Measurements from ENCODE around the gene FOXRED2. TPM values are rescaled to one million over a fixed set of nuclear protein-coding genes. Genes with fewer than 3 reads are reported as not detected.

The FOXRED2 gene
- 10 to 100 TPM in 1 of 2 donors, 1 to 10 TPM in 1; 3.6 to 14.3 TPM for total RNA-seq

DNA sequence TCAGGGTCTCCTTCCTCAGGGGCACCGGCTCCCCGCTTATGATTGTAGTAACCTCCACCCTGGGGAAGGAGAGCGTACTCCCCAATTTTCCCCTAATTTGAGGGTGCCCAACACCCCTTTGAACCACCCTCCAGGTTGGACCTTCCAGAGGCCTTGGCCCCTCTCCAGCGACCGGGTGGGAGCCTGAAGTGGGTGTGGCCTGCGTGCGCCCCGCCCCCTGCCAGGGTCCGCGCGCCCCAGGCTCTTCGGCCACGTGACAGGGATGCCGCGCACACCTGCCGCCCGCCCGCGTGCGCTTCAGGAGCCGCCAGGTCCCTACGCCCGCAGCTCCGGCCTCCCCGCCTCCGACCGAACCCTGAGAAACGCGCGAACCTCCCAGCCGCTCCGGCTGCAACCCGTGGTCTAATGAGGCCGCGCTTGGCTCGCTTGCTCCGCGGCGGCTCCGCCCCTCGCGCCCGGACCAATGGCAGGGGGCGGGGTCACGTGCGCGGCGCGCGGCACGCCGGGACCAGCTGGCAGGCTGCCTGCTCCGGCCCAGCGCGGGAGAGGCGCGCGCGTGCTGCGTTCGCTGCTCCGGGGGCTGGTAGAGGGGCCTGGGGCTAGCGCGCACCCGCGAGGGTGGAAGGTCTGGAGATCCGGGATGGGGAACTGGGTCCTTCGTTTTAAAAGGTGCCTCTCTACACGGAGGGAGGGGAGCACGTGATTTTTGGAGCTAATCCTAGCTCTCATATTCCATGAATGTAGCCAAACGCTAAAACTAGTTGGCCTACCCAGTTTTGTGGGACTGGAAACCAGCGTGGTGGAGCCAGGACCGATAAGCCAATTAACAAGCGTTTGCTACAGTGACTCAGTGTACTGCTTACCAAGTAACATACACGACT lies at the start of gene FOXRED2:
TSS of gene FOXRED2 (minus strand) at position 404 of the 881 bp plus-strand sequence. CDS start 618 bp downstream, outside the sequence.
- no peaks in the 10 kb centered on the region for H3K9me3 ChIP-seq
- H3K4me3 ChIP-seq = peak within 1 kb of the TSS; percentile 61
- peaks cover 8% of the 10 kb centered on the region for H3K36me3 ChIP-seq
- no peaks in the 10 kb centered on the region for H3K27me3 ChIP-seq
- peak within 1 kb of the TSS; percentile 65 to 78 for H3K9ac ChIP-seq (ENCODE audit: low read depth in 2 of 2, low read length in 2 of 2)
- TF ChIP-seq, protein P1, sequence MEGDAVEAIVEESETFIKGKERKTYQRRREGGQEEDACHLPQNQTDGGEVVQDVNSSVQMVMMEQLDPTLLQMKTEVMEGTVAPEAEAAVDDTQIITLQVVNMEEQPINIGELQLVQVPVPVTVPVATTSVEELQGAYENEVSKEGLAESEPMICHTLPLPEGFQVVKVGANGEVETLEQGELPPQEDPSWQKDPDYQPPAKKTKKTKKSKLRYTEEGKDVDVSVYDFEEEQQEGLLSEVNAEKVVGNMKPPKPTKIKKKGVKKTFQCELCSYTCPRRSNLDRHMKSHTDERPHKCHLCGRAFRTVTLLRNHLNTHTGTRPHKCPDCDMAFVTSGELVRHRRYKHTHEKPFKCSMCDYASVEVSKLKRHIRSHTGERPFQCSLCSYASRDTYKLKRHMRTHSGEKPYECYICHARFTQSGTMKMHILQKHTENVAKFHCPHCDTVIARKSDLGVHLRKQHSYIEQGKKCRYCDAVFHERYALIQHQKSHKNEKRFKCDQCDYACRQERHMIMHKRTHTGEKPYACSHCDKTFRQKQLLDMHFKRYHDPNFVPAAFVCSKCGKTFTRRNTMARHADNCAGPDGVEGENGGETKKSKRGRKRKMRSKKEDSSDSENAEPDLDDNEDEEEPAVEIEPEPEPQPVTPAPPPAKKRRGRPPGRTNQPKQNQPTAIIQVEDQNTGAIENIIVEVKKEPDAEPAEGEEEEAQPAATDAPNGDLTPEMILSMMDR (IDR thresholded peaks at IDR 0.05) = no peak
- H3K27ac ChIP-seq = peak within 1 kb of the TSS; percentile 31
- peaks cover 9% of the 10 kb centered on the region for H3K4me1 ChIP-seq
- DNase-seq = peak; percentile 89
- intact Hi-C loops (cut with DNase I) = no loop called here

DNA sequence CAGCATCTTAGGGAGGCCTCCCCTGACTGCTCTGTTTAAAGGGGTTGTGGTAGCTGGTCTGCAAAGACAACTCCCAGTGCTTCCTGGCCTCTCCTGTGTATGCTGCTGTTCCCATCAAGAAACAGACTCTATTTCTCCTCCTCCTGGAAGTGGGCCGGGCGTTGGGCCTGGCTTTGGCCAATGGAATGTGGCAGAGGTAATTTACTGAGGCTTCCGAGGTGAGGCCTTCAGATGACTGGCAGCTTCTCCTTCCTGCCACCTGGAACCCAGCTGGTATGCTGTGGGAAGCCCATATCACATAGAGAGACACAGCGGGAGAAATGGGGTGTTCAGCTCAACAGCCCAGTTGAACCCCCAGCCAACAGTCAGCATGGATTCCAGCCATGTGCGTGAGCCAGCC lies 47.3 kb upstream of the FOXRED2 start:
- no peaks in the 10 kb centered on the region for H3K27me3 ChIP-seq
- no peak for DNase-seq
- intact Hi-C loops (cut with DNase I) = no loop called here
- no peaks in the 10 kb centered on the region for H3K9me3 ChIP-seq
- TF ChIP-seq, protein P1 (IDR thresholded peaks at IDR 0.05) = no peak
- H3K27ac ChIP-seq = no peak overlapping the region
- H3K4me3 ChIP-seq = no peak overlapping the region
- no peaks in the 10 kb centered on the region for H3K36me3 ChIP-seq
- no peak overlapping the region for H3K9ac ChIP-seq (ENCODE audit: low read depth in 2 of 2, low read length in 2 of 2)
- no peaks in the 10 kb centered on the region for H3K4me1 ChIP-seq

DNA sequence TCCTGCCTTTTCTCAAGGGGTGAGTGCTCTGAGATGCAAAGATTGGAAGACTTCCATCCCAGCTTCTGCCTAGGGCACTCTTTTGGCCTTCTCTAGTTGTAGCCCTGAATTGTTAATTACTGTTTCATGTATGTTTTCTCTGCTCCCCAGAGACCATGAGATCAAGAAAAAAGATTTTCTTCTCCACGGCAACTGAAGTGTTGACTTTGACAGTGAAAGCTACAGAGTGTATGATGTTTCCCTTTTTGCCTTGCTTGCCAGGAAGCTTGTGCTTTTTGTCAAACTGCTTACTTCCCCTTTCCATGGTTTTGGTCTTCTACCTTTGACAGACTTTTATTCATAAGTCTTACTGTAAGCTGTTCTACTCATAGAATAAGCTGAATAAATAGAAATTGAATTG lies 45.4 kb upstream of the FOXRED2 start:
- Histone ChIP-seq H3K9me3 (no peaks in the 10 kb centered on the region), H3K27ac (no peak overlapping the region), H3K9ac (ENCODE audit: low read depth in 2 of 2, low read length in 2 of 2) (no peak overlapping the region), H3K4me3 (no peak overlapping the region), H3K27me3 (no peaks in the 10 kb centered on the region), H3K36me3 (no peaks in the 10 kb centered on the region), H3K4me1 (no peaks in the 10 kb centered on the region)
- no peak for DNase-seq
- intact Hi-C loops (cut with DNase I) = no loop called here
- TF ChIP-seq, protein P1 (IDR thresholded peaks at IDR 0.05) = no peak

DNA sequence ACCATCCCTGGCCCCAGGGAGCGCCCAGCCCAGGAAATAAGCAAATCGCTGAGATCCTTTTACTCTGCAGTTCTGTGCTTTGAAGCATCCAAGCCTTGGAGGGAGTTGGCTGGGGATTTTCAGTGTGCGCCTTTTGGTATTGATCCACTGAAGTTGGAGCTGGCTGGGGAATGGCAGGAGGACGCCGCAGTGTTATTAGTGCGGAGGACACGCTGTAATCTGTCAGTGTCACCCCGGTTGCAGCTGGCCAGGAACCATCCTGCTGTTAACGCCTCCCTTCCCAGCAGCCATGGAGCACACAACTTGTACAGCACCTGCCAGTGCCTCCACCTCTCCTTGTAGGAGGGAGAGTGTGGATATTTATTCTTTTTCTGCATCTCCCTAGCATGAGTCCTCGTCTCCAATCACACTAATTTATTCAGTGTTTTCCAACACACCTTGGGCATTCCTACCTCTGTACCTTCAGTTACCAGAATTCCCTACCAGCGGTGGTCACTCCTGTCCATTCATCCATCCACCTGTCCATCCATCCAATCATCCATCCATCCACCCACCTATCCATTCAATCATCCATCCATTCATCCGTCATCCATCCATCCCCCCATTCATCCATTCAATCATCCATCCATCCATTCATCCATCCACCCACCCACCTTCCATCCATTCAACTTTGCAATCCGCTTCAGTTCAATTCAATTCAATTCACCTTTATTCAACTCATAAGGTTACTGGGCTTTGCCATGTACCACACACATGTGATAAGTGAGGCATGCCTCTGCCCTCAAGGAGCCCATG lies 44.1 kb upstream of the FOXRED2 start:
- Histone ChIP-seq H3K36me3 (no peaks in the 10 kb centered on the region), H3K4me1 (no peaks in the 10 kb centered on the region), H3K27ac (no peak overlapping the region), H3K27me3 (no peaks in the 10 kb centered on the region), H3K9ac (ENCODE audit: low read depth in 2 of 2, low read length in 2 of 2) (no peak overlapping the region), H3K4me3 (no peak overlapping the region), H3K9me3 (no peaks in the 10 kb centered on the region)
- intact Hi-C loops (cut with DNase I) = no loop called here
- TF ChIP-seq, protein P1 (IDR thresholded peaks at IDR 0.05) = no peak
- no peak for DNase-seq

DNA sequence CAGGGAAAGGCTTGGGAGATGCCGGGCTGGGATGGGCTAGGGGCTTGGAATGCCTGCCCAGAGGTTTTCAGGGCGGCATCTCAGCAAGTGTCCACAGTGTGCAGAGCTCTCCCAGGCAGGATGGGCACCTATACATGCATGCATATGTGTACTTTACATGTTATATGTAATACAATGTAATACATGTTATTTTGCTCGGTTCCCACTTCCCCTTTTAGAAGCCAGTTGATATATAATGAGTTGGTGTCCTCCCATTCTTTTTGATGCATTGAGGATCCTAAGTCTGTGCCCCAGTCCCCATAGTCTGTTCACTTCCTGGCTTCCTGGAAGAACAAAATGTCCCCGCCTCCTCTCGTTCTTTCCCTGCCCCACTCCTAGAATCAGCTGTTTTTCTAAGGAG lies 42.2 kb upstream of the FOXRED2 start:
- Histone ChIP-seq H3K9ac (ENCODE audit: low read depth in 2 of 2, low read length in 2 of 2) (no peak overlapping the region), H3K9me3 (no peaks in the 10 kb centered on the region), H3K27me3 (no peaks in the 10 kb centered on the region), H3K4me1 (no peaks in the 10 kb centered on the region), H3K4me3 (no peak overlapping the region), H3K36me3 (no peaks in the 10 kb centered on the region), H3K27ac (no peak overlapping the region)
- TF ChIP-seq, protein P1 (IDR thresholded peaks at IDR 0.05) = no peak
- no peak for DNase-seq
- intact Hi-C loops (cut with DNase I) = loop anchor here (5.0 to 10.0 kb wide), 3 partner anchors 216 to 428 kb away; no protein-coding TSS in a partner anchor
